ENCODE measurements around the gene WDCP. TPM values are rescaled to one million over a fixed set of nuclear protein-coding genes. Genes with fewer than 3 reads are reported as not detected.

WDCP gene
- total and polyA plus RNA-seq, 2 donors from 2014 or later = 2.9 to 11.7 TPM

GRCh38 chr2:24052951-24053350 is 5.8 kb upstream of the WDCP start:
- H3K4me3 ChIP-seq (ENCODE audit: low read length in 3 of 3) = no peak overlapping the region
- no peak for DNase-seq
- H3K9me3 ChIP-seq (ENCODE audit: control insufficient read depth in 2 of 3, insufficient read depth in 1 of 3, low read length in 3 of 3) = no peaks in the 10 kb centered on the region
- TF ChIP-seq CTCF (IDR thresholded peaks at IDR 0.05; ENCODE audit: borderline replicate concordance, extremely low read depth, insufficient read depth) = no peak
- no peaks in the 10 kb centered on the region for H3K27me3 ChIP-seq (ENCODE audit: control insufficient read depth, insufficient read depth, low read length)
- FAIRE-seq = no peak
- peaks cover 0 to 4% (median 2%) of the 10 kb centered on the region in 3 donors for H3K4me1 ChIP-seq (ENCODE audit: control insufficient read depth in 2 of 3, insufficient read depth in 2 of 3, low read depth in 1 of 3, low read length in 3 of 3)
- no peak overlapping the region for H3K27ac ChIP-seq (ENCODE audit: low read depth in 2 of 2, low read length in 2 of 2)
- H3K36me3 ChIP-seq (ENCODE audit: control insufficient read depth in 2 of 3, insufficient read depth in 3 of 3, low read length in 3 of 3) = no peaks in the 10 kb centered on the region
- H3K9ac ChIP-seq (ENCODE audit: low read length in 3 of 3) = no peak overlapping the region
- intact Hi-C loops (cut with DNase I) = no loop called here

GRCh38 chr2:24051833-24052232 is 4.6 kb upstream of the WDCP start:
- Histone ChIP-seq H3K27me3 (ENCODE audit: control insufficient read depth, insufficient read depth, low read length) (no peaks in the 10 kb centered on the region), H3K27ac (ENCODE audit: low read depth in 2 of 2, low read length in 2 of 2) (no peak overlapping the region), H3K36me3 (ENCODE audit: control insufficient read depth in 2 of 3, insufficient read depth in 3 of 3, low read length in 3 of 3) (no peaks in the 10 kb centered on the region), H3K9ac (ENCODE audit: low read length in 3 of 3) (no peak overlapping the region), H3K9me3 (ENCODE audit: control insufficient read depth in 2 of 3, insufficient read depth in 1 of 3, low read length in 3 of 3) (no peaks in the 10 kb centered on the region), H3K4me1 (ENCODE audit: control insufficient read depth in 2 of 3, insufficient read depth in 2 of 3, low read depth in 1 of 3, low read length in 3 of 3) (peaks cover 0 to 9% (median 6%) of the 10 kb centered on the region in 3 donors), H3K4me3 (ENCODE audit: low read length in 3 of 3) (no peak overlapping the region)
- DNase-seq (no peak), FAIRE-seq (no peak)
- intact Hi-C loops (cut with DNase I) = no loop called here
- TF ChIP-seq CTCF (IDR thresholded peaks at IDR 0.05; ENCODE audit: borderline replicate concordance, extremely low read depth, insufficient read depth) = no peak

DNA sequence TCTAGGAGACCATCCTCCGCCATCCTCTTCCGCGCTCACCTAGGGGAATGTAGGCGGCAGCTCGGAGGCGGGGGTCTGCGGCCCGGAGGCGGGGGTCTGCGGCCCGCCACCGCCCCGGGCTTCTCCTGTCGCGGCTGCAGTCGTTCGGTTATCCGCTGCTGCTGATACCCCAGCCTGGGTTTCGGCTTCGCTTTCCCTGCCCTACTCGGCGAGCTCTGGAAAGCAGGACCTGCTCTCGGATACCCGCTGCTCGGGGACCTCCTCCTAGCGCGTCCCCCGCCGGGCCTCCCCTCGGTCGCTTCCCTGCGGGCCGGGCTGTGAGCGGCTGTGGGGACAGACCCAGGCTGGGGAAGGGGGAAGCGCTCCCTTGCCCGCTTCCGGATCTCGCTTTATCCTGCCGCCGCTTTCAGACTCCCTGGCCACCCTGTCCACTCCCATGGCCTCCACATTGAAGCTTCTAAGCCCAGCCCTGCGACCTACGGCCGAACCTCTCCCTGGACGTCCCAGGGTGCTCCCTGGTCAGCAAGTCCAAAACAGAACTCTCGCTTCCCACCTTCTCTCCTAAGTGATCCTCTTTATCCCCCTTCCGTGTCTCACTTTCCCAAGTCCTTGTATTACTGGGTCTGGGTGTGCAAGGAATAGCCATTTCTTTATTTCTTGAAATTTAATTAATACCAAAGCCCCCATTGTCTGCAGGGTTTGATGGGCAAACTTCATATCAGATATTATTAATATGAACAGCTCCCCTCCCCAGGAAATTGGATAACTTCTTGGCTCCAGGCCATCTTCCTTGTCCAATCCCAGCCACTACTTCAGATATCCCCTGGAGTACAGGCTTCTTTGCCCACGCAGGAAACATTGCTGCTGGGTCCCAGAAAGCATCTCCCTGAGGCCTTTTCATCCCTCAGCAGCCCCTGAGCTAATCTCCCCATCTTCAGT is 3.1 kb upstream of the WDCP start:
- Histone ChIP-seq H3K9ac (ENCODE audit: low read length in 3 of 3) (peak overlapping the region; percentile 6 to 67 (median 43)), H3K36me3 (ENCODE audit: control insufficient read depth in 2 of 3, insufficient read depth in 3 of 3, low read length in 3 of 3) (no peaks in the 10 kb centered on the region), H3K4me1 (ENCODE audit: control insufficient read depth in 2 of 3, insufficient read depth in 2 of 3, low read depth in 1 of 3, low read length in 3 of 3) (peaks cover 0 to 13% (median 8%) of the 10 kb centered on the region in 3 donors), H3K9me3 (ENCODE audit: control insufficient read depth in 2 of 3, insufficient read depth in 1 of 3, low read length in 3 of 3) (no peaks in the 10 kb centered on the region), H3K27ac (ENCODE audit: low read depth in 2 of 2, low read length in 2 of 2) (no peak overlapping the region), H3K27me3 (ENCODE audit: control insufficient read depth, insufficient read depth, low read length) (no peaks in the 10 kb centered on the region), H3K4me3 (ENCODE audit: low read length in 3 of 3) (peak overlapping the region; percentile 51 to 64 (median 54))
- FAIRE-seq (no peak), DNase-seq (peak; percentile 50 to 77 (median 55))
- intact Hi-C loops (cut with DNase I) = no loop called here
- TF ChIP-seq CTCF (IDR thresholded peaks at IDR 0.05; ENCODE audit: borderline replicate concordance, extremely low read depth, insufficient read depth) = no peak
